A673 (cell line): ENCODE results near the gene RSPRY1.

ENCODE experiments used
- CTCF ChIP-seq: fragments of 300-800, 200-600 bp; sonication (generic); conservative IDR thresholded peaks from 2 replicates; pipeline ENCODE4 v1.5.1; 2017; ENCODE audit warnings: low read depth, mild to moderate bottlenecking, antibody characterized with exemption, low read length, moderate library complexity, mixed read lengths
- EZH2 ChIP-seq: fragments of 200-600 bp; sonication (generic); IDR thresholded peaks from 2 replicates; pipeline ENCODE4 v1.6.1; 2017; ENCODE audit warnings: borderline replicate concordance, low read depth, mild to moderate bottlenecking, mixed read lengths, antibody characterized with exemption, low read length; ENCODE audit not compliant: poor library complexity, severe bottlenecking

DNA sequence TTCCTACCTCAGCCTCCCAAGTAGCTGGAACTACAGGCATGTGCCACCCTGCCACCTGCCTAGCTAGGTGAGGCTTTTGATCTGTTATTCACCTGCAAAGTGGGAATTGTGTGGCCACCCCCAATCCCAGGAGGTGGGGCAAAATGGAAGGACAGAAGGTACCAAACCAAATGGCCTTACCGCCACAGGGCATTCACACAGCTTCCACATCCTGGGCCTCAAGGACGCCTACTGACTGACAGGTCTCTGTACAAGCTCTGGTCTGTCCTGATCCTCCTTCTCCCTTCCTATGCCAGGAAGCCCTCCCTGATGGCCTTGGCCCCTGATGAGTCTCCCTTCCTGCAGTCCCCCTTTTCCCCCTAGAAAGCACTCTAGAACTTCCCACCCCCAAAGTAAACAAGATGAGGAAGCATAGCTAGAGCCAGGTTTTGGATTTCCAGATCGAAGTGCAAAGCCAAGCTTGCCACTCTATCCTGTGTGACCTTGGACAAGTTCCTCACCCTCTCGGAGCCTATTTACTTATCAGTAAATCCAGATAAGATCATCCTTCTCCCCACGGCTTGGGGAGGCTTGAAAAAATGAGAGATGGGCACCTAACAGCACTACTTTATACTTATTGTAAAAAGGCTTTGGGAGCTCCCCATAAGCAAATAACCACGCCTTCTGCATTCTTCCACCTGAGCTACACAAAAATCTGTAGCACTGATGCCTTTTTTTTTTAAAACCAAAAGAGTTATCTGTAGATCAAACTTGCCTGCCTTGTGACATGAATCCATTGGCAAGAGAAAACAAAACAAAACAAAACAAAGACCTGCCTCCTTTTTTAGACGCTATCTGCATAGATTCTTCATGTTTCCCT, 93.9 kb downstream of the RSPRY1 start:
- TF ChIP-seq CTCF (no peak), EZH2 (no peak)
